Activated naive CD8-positive, alpha-beta T cell (primary cell): ENCODE data around the gene MYO7A.

ENCODE experiments used
- H3K27ac Mint-ChIP-seq: one replicate; pipeline ENCODE4 v1.8.0; 2021; ENCODE audit warnings: mixed read lengths
- H3K27me3 Mint-ChIP-seq: one replicate; pipeline ENCODE4 v1.8.0; 2021; ENCODE audit warnings: mixed read lengths
- H3K36me3 Mint-ChIP-seq: one replicate; pipeline ENCODE4 v1.8.0; 2021; ENCODE audit warnings: mixed read lengths
- H3K4me1 Mint-ChIP-seq: one replicate; pipeline ENCODE4 v1.8.0; 2021; ENCODE audit warnings: low read depth, mixed read lengths
- H3K4me3 Mint-ChIP-seq: one replicate; pipeline ENCODE4 v1.8.0; 2021; ENCODE audit warnings: mild to moderate bottlenecking, mixed read lengths
- H3K9me3 Mint-ChIP-seq: one replicate; pipeline ENCODE4 v1.8.0; 2021; ENCODE audit warnings: low read depth, mixed read lengths

Gene MYO7A

DNA sequence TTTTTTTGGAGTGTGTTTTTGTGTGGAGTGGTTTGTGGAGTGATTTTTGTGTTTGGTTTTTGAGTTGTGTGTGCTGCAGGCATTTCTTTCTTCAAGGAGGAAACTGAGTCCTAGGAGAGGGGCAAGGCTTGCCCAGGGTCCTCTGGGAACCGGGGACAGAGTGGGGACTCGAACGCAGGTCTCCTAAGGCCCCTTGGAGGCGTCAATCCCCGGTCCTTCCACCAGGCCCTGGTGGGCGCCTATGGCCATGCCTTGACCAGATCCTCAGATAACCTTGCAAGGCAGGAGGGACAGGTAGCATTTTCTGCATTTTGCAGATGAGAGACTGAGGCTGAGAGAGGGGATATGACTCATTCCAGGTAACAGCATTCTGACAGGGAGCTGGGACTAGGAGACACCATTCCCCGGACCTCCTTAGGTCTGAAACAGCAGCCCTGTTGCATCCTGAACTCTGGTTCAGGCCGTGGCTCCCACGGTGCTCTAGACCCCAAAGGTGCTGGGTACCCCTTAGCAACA lies 39.1 kb downstream of the MYO7A start:
- no peaks in the 10 kb centered on the region for H3K27me3 Mint-ChIP-seq

DNA sequence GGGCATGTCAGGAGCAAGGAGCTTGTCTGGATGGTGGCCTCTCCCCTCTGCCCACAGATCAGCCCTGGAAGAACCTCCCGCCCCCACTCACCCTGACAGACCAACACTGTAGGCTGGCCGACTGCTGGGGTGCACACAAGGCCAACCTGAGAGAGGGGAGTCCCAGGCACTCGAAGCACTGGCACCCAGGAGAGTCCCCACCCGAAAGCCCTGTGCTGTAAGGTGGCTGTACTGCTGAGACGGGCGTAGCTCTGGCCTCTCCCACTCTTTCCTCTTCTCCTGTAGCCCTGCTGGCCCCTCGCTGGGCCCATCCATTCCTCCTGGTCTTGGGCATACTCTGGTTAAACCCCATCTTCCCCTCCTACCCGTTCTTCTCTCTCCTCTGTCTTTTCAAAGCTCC lies 39.7 kb downstream of the MYO7A start:
- Mint-ChIP-seq H3K4me1 (no peaks in the 10 kb centered on the region), H3K4me3 (no peak overlapping the region), H3K36me3 (no peaks in the 10 kb centered on the region), H3K27ac (no peak overlapping the region), H3K27me3 (no peaks in the 10 kb centered on the region), H3K9me3 (no peaks in the 10 kb centered on the region)

More for the DNA sequence above, 39.1 kb downstream of the MYO7A start:
- no peaks in the 10 kb centered on the region for H3K36me3 Mint-ChIP-seq
- no peaks in the 10 kb centered on the region for H3K4me1 Mint-ChIP-seq
- no peak overlapping the region for H3K4me3 Mint-ChIP-seq
- no peaks in the 10 kb centered on the region for H3K9me3 Mint-ChIP-seq
- H3K27ac Mint-ChIP-seq: no peak overlapping the region

DNA sequence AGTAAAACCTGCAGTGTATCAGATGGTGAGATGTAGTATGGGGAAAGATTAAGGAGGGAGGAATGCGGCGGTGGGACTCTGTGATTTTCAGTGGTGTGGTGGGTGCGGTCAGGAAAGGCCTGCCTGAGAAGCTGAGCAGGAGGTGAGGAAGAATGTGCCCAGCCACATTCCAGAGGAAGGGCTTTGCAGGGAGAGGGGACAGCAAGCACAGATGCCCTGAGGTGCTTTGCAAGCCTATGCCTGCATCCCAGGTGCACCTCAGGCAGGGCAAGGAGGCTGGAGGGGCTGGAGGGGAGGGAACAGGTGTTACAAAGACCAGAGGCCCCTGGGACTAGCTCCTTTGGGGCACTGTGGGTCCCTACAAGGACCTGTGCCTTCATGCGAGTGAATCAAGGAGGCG lies 42.1 kb downstream of the MYO7A start:
- Mint-ChIP-seq H3K27ac (no peak overlapping the region), H3K9me3 (no peaks in the 10 kb centered on the region), H3K4me3 (no peak overlapping the region), H3K4me1 (no peaks in the 10 kb centered on the region), H3K27me3 (no peaks in the 10 kb centered on the region), H3K36me3 (no peaks in the 10 kb centered on the region)

DNA sequence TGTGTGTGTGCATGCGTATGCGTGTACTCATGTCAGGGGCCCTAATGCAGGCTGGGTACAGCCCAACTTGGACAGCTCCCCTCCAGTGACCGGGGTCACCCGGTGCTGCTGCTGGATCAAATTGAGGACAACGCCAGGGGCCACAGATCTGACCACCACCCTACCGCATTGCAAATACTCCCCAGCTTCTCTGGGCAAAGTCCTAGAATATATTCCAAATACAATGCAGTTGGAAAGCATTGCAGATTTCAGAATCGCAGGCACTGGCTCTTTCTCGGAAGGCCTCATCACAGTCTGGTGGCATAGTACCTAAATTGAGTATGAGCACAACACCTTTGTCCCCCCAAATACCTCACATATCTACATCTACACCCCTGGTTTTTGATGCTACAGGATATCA lies 43.2 kb downstream of the MYO7A start:
- Mint-ChIP-seq H3K27ac (no peak overlapping the region), H3K4me1 (peaks cover 2% of the 10 kb centered on the region), H3K36me3 (no peaks in the 10 kb centered on the region), H3K27me3 (no peaks in the 10 kb centered on the region), H3K4me3 (no peak overlapping the region), H3K9me3 (no peaks in the 10 kb centered on the region)

DNA sequence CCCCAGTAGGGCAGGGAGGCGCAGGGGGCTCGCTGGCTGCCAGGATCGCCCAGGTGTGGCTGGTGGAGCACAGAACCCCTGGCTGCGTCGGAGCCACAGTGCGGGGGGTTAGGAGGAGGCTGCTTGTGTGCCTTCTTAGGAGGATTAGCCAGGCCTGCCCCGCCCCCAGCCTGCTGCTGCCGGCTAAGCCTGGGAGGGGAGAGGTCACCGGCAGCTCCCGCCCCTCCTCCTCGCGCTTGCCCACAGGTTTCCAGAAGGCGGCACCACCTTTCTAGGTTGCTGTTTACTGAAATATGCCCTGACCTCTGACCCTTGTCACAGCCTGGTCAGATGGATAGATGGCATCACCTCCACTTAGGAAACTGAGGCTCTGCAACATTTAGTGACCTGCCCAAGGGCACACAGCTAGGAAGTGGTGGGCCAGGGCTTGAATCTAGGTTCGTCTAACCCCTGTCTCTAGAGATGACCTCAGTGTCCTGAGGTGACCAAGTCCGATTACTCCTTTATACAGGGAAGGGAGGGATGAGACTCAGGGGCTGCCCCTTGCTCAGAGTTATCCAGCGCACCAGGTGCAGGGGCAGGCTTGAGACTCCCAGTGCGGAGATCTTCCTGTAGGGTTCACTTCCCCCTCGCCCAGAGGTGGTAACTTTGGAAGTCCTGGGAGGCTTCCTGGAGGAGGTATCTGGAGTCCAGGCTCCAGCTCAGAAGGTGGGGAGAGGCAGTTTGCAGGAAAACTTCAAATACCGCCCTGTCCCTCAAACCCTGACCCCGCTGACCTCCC lies 44.0 kb downstream of the MYO7A start:
- Mint-ChIP-seq H3K36me3 (no peaks in the 10 kb centered on the region), H3K27me3 (no peaks in the 10 kb centered on the region), H3K4me3 (no peak overlapping the region), H3K4me1 (peaks cover 2% of the 10 kb centered on the region), H3K27ac (no peak overlapping the region), H3K9me3 (no peaks in the 10 kb centered on the region)

DNA sequence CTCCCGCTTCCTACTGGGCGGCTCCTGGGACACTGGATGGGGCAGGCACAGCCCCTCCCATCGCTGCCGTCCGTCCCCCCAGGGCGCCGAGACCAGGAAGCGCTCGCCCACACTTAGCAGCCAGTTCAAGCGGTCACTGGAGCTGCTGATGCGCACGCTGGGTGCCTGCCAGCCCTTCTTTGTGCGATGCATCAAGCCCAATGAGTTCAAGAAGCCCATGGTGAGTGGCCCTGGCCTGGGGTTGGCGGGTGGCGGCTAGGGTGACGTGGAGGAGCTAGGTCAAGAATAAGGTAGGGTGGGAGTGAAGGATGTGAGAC lies 44.6 kb downstream of the MYO7A start:
- no peaks in the 10 kb centered on the region for H3K36me3 Mint-ChIP-seq
- no peaks in the 10 kb centered on the region for H3K9me3 Mint-ChIP-seq
- H3K27me3 Mint-ChIP-seq: no peaks in the 10 kb centered on the region
- H3K4me1 Mint-ChIP-seq: peaks cover 2% of the 10 kb centered on the region
- H3K4me3 Mint-ChIP-seq: no peak overlapping the region
- no peak overlapping the region for H3K27ac Mint-ChIP-seq

DNA sequence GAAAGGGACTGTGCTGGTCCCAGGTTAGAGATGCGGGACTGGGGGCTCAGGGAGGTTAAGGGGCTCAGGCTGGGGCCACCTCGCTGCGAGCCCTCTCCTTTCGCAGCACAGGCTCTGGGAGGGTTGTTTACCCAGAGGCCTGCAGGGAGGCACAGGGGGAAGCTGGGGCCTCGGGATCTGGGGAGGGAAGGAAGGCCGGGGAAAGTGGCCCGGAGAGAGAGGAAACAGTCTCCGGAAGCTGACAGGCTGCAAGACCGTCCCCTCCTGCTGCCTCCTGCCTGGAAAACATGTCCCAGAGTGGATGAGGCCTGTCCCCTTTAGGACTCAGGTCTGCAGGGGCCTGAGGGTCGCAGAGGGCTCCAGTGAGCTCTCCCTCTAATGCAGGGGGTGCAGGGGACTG lies 45.4 kb downstream of the MYO7A start:
- Mint-ChIP-seq H3K4me3 (no peak overlapping the region), H3K36me3 (no peaks in the 10 kb centered on the region)

DNA sequence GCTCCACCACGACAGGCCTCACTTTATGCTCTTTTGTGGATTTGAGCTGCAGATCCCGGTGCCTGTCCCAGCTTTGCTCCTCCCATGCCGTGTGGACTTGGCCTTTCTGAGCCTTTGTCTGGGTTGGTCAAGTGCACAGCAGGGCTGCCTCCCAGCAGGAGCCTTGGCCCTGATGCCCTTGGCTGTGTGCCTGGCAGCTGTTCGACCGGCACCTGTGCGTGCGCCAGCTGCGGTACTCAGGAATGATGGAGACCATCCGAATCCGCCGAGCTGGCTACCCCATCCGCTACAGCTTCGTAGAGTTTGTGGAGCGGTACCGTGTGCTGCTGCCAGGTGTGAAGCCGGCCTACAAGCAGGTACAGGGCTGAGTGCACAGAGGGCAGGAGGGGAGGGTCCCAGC lies 46.5 kb downstream of the MYO7A start:
- H3K4me1 Mint-ChIP-seq: peaks cover 4% of the 10 kb centered on the region
- no peaks in the 10 kb centered on the region for H3K36me3 Mint-ChIP-seq
- no peaks in the 10 kb centered on the region for H3K9me3 Mint-ChIP-seq
- no peak overlapping the region for H3K27ac Mint-ChIP-seq
- no peak overlapping the region for H3K4me3 Mint-ChIP-seq
- H3K27me3 Mint-ChIP-seq: no peaks in the 10 kb centered on the region

More for the DNA sequence above, 45.4 kb downstream of the MYO7A start:
- Mint-ChIP-seq H3K9me3 (no peaks in the 10 kb centered on the region), H3K4me1 (peaks cover 4% of the 10 kb centered on the region), H3K27me3 (no peaks in the 10 kb centered on the region), H3K27ac (no peak overlapping the region)

DNA sequence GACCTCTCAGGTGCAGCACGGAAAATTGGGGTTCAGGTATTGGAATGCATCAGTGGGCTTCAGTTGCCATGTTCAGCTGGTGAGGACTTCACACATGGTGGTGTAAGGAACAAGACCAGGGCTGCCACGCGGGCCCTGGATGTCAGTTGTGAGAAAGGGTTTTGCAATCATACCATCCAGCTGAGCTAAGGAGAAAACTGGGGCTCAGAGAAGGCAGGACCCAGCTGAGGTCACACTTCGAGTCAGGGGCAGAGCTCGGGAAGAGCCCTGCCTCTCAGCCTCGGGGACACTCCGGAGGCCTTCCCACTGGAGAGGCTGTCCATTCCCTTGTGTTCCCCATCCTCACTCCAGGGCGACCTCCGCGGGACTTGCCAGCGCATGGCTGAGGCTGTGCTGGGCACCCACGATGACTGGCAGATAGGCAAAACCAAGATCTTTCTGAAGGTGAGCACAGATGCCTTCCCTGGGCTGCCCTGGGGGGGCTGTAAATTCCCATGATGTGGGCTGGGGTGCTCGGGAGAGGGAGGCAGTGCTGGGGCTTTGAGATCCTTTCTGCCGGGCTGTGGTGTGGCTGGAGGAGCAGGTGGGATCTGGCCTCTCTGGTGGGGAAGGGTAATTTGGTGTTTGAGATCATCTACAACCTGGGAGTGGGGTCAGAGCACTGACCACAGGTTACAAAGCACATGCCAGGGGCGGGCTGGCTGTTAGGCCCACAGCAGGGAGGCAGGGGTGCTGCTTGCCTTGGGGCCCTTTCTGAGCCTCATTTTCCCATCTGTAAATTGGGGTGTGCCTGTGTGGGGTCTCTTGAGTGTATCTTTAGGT lies 47.2 kb downstream of the MYO7A start:
- Mint-ChIP-seq H3K36me3 (no peaks in the 10 kb centered on the region), H3K9me3 (no peaks in the 10 kb centered on the region), H3K27me3 (no peaks in the 10 kb centered on the region), H3K4me1 (peaks cover 4% of the 10 kb centered on the region), H3K27ac (no peak overlapping the region), H3K4me3 (no peak overlapping the region)

DNA sequence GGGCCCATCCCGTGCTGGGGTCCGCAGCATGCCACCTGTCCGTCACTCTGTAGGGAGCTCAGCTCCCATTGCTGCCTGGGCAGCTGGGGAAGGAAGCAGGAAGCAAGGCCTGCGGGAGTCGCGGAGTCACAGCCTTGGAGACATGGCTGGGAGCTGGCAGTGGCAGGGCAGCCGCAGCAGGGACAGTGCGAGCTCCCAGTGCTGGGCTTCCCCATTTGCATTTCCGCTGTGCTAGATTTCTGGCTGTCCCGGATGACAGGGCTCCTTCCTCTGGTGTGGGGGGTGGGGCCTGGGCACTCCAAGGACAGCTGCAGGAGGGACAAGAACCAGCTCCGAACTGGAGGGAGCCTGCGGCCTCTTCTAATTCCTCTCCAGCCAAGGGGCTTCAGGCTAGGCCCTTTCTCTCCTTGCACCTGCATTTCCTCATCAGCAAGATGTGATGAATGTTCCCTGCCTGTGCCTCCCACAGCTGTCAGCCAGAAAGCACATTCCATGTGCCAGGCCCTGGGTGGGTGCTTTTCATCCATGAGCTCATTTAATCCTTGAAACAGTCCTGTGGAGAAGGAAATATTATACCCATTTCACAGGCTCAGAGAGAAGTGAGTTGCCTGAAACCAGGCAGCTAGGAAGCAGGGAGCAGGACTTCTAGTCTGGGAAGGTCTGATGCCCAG lies 48.0 kb downstream of the MYO7A start:
- H3K27ac Mint-ChIP-seq: no peak overlapping the region
- no peaks in the 10 kb centered on the region for H3K9me3 Mint-ChIP-seq
- H3K27me3 Mint-ChIP-seq: no peaks in the 10 kb centered on the region
- no peak overlapping the region for H3K4me3 Mint-ChIP-seq
- H3K4me1 Mint-ChIP-seq: peaks cover 4% of the 10 kb centered on the region
- H3K36me3 Mint-ChIP-seq: no peaks in the 10 kb centered on the region

DNA sequence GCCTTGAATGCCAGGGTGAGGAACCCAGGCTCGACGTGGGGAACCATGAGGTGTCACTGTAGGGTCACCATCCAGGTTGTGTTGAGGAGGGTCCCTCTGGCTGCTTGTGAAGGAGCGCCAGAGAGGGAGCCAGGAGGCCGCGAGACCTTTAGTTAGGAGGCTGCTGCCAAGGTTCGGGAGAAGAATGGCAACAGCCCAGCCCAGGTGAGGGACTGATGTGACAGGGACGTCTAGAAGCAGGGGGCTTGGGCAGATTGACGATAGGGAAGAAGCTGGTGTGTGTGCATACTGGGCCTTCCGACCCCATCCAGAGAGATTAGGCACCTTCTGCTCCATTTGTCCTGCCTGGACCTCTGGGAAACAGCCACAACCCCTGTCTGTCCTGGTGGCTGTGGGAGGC lies 49.0 kb downstream of the MYO7A start:
- Mint-ChIP-seq H3K9me3 (no peaks in the 10 kb centered on the region), H3K27ac (no peak overlapping the region), H3K36me3 (no peaks in the 10 kb centered on the region), H3K27me3 (no peaks in the 10 kb centered on the region), H3K4me1 (peaks cover 4% of the 10 kb centered on the region), H3K4me3 (no peak overlapping the region)

DNA sequence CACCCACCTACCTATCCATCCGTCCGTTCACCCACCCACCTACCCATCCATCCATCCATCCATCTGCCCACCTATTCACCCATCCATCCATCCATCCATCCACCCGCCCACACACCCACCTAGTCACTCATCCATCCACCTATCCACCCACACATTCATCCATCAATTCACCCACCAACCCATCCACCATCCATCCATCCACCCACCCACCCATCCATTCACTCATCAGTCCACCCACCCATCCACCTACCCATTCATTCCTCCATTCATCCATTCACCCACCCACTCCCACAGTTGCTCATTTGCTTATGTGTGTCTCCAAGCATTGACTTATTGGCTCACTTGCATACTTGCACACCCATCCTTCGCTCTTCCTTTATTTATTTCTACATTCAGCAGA lies 50.1 kb downstream of the MYO7A start:
- H3K27ac Mint-ChIP-seq: no peak overlapping the region
- H3K27me3 Mint-ChIP-seq: no peaks in the 10 kb centered on the region
- peaks cover 4% of the 10 kb centered on the region for H3K4me1 Mint-ChIP-seq
- H3K36me3 Mint-ChIP-seq: no peaks in the 10 kb centered on the region
- H3K9me3 Mint-ChIP-seq: no peaks in the 10 kb centered on the region
- no peak overlapping the region for H3K4me3 Mint-ChIP-seq

DNA sequence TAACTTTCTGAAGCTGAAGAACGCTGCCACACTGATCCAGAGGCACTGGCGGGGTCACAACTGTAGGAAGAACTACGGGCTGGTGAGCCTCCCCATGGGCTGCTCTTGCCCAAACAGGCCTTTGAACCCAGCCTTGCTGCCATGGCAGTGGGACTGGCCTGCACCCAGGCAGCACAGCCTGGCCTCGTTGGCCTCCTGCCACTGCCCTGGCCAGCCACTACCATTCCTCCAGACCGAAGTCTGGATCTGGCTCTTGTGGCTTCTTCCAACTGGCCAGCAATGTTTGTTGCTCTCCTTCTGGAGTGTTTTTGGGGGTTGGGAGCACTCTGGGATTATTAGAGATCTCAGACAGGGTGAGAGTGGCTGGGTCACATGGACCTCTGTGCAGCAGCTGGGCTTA lies 51.0 kb downstream of the MYO7A start:
- Mint-ChIP-seq H3K4me1 (peaks cover 4% of the 10 kb centered on the region), H3K4me3 (no peak overlapping the region), H3K9me3 (no peaks in the 10 kb centered on the region), H3K36me3 (no peaks in the 10 kb centered on the region), H3K27me3 (no peaks in the 10 kb centered on the region), H3K27ac (no peak overlapping the region)

DNA sequence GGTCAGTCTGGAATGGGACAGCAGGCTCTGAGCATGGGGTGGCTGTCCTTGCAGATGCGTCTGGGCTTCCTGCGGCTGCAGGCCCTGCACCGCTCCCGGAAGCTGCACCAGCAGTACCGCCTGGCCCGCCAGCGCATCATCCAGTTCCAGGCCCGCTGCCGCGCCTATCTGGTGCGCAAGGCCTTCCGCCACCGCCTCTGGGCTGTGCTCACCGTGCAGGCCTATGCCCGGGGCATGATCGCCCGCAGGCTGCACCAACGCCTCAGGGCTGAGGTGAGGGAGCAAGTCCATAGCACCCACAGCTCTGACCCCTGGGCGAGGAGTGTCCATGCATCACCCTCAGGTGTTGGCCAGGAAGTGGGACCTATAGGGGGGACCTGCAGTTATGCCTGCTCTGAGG lies 51.6 kb downstream of the MYO7A start:
- H3K27me3 Mint-ChIP-seq: no peaks in the 10 kb centered on the region
- peaks cover 4% of the 10 kb centered on the region for H3K4me1 Mint-ChIP-seq
- no peak overlapping the region for H3K27ac Mint-ChIP-seq
- no peaks in the 10 kb centered on the region for H3K36me3 Mint-ChIP-seq
- H3K9me3 Mint-ChIP-seq: no peaks in the 10 kb centered on the region
- no peak overlapping the region for H3K4me3 Mint-ChIP-seq

DNA sequence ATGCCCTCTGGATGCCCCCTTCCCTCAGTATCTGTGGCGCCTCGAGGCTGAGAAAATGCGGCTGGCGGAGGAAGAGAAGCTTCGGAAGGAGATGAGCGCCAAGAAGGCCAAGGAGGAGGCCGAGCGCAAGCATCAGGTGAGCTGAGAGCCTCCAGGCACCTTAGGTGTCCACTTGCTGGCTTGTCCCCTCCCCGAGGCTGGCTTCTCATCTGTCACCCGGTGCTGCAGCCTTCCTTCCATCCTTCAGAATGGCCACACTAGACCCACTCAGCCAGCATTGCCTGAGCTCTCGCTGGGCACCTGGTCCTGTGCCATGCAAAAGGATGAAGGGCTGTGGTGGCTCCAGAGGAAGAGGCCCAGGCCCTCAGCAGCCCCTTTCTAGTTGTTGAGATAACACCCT lies 52.3 kb downstream of the MYO7A start:
- Mint-ChIP-seq H3K4me1 (peaks cover 4% of the 10 kb centered on the region), H3K4me3 (no peak overlapping the region), H3K27me3 (no peaks in the 10 kb centered on the region), H3K9me3 (no peaks in the 10 kb centered on the region), H3K27ac (no peak overlapping the region), H3K36me3 (no peaks in the 10 kb centered on the region)
